Measurements from ENCODE around the gene NUDT8. TPM values are rescaled to one million over a fixed set of nuclear protein-coding genes. Genes with fewer than 3 reads are reported as not detected.
"Not testable (repeated sequence)": the region's sequence is repeated elsewhere in the genome, so short reads cannot be mapped to it uniquely, and the experiment has no call there.

Gene NUDT8
- total RNA-seq, 1 experiment from 2014 or later, result 3.5 TPM

GRCh38 chr11:67599149-67599548 lies 30.6 kb downstream of the NUDT8 start:
- no peak for DNase-seq (ENCODE audit: extremely low read depth, low read depth)

GRCh38 chr11:67597963-67598362 lies 31.8 kb downstream of the NUDT8 start:
- not testable (repeated sequence) for DNase-seq (ENCODE audit: extremely low read depth, low read depth)

GRCh38 chr11:67597458-67597857 lies 32.3 kb downstream of the NUDT8 start:
- not testable (repeated sequence) for DNase-seq (ENCODE audit: extremely low read depth, low read depth)

- no peak for DNase-seq (ENCODE audit: extremely low read depth, low read depth)
These were observed 32.9 kb downstream of the NUDT8 start for GRCh38 chr11:67596753-67597300.

- no peak for DNase-seq (ENCODE audit: extremely low read depth, low read depth)
These were observed 35.3 kb downstream of the NUDT8 start for GRCh38 chr11:67594480-67594879.

GRCh38 chr11:67593565-67593905 lies 36.2 kb downstream of the NUDT8 start:
- no peak for DNase-seq (ENCODE audit: extremely low read depth, low read depth)

- no peak for DNase-seq (ENCODE audit: extremely low read depth, low read depth)
These were observed 36.7 kb downstream of the NUDT8 start for GRCh38 chr11:67592880-67593564.

GRCh38 chr11:67588899-67589415 lies 40.8 kb downstream of the NUDT8 start:
- not testable (repeated sequence) for DNase-seq (ENCODE audit: extremely low read depth, low read depth)

GRCh38 chr11:67588136-67588503 lies 41.6 kb downstream of the NUDT8 start:
- no peak for DNase-seq (ENCODE audit: extremely low read depth, low read depth)

GRCh38 chr11:67586568-67587250 lies 43.0 kb downstream of the NUDT8 start:
- no peak for DNase-seq (ENCODE audit: extremely low read depth, low read depth)

GRCh38 chr11:67585911-67586310 lies 43.8 kb downstream of the NUDT8 start:
- DNase-seq (ENCODE audit: extremely low read depth, low read depth), result no peak

GRCh38 chr11:67584881-67585873 lies 44.6 kb downstream of the NUDT8 start:
- DNase-seq (ENCODE audit: extremely low read depth, low read depth), result no peak

- no peak for DNase-seq (ENCODE audit: extremely low read depth, low read depth)
These were observed 45.4 kb downstream of the NUDT8 start for GRCh38 chr11:67584205-67584880.

GRCh38 chr11:67583247-67584204 lies 46.2 kb downstream of the NUDT8 start, which contains the start of gene GSTP1:
Gene GSTP1 (plus strand): TSS chr11:67583812. CDS start chr11:67583844, 32 bp downstream.
- peak; percentile 76 for DNase-seq (ENCODE audit: extremely low read depth, low read depth)

- no peak for DNase-seq (ENCODE audit: extremely low read depth, low read depth)
These were observed 47.7 kb downstream of the NUDT8 start for GRCh38 chr11:67582011-67582410.

- DNase-seq (ENCODE audit: extremely low read depth, low read depth), result no peak
These were observed 48.3 kb downstream of the NUDT8 start for GRCh38 chr11:67581469-67581868.

- no peak for DNase-seq (ENCODE audit: extremely low read depth, low read depth)
These were observed 51.8 kb downstream of the NUDT8 start for GRCh38 chr11:67577951-67578350.

Measured in NCI-H460 (cell line).